ENCODE data around the gene TNS3. TPM values are rescaled to one million over a fixed set of nuclear protein-coding genes. Genes with fewer than 3 reads are reported as not detected.

The TNS3 gene
- total and polyA plus RNA-seq, 9 of the 15 experiments (the other 6 are each of a cell fraction or from before 2014, with no cell fraction given), result 0.20 TPM; not detected in 8

GRCh38 chr7:47477191-47478016 lies 104.5 kb downstream of the TNS3 start:
- Histone ChIP-seq H3K9me1 (ENCODE audit: control insufficient read depth, insufficient read depth, low read length) (no peaks in the 10 kb centered on the region), H3K79me2 (ENCODE audit: control insufficient read depth, insufficient read depth, low read length) (no peaks in the 10 kb centered on the region), H3K4me2 (ENCODE audit: insufficient read depth, low read length) (no peak overlapping the region), H3K36me3 (ENCODE audit: control insufficient read depth, insufficient read depth, low read length) (no peaks in the 10 kb centered on the region), H3K27ac (ENCODE audit: extremely low read depth, low read depth, low read length) (no peak overlapping the region), H3K4me3 (no peak overlapping the region), H3K9ac (ENCODE audit: insufficient read depth in 1 of 2, low read depth in 2 of 2, low read length in 2 of 2) (no peak overlapping the region), H3K9me3 (replicated peaks; ENCODE audit: control insufficient read depth, insufficient read depth, low read depth, low read length) (no peaks in the 10 kb centered on the region), H4K20me1 (replicated peaks; ENCODE audit: control insufficient read depth, insufficient read depth, low read length) (peaks cover 11% of the 10 kb centered on the region), H3K27me3 (ENCODE audit: control insufficient read depth in 2 of 2, insufficient read depth in 2 of 2, low read length in 2 of 2) (peaks cover 0 to 38% of the 10 kb centered on the region in 2 experiments; a peak in 3 of 5 replicates), H3K4me1 (replicated peaks in 1 of 2; ENCODE audit: control insufficient read depth in 2 of 2, insufficient read depth in 2 of 2, low read length in 2 of 2) (peaks cover 7 to 22% of the 10 kb centered on the region in 2 experiments), H2AFZ (ENCODE audit: low read depth, low read length) (no peak overlapping the region)
- DNase-seq (ENCODE audit: extremely low read depth in 1 of 4, low spot score in 3 of 4), result no peak
- 2% methylated on average over 8 of the region's 8 CpGs for WGBS (ENCODE audit: insufficient coverage, low coverage, missing lambda C conversion rate)
- BruUV-seq (replicated peaks), result no TSS peak
- intact Hi-C loops (cut with micrococcal nuclease) (no loop called here), in situ Hi-C loops (cut with MboI) (no loop called here)
- ChIA-PET CTCF (ENCODE audit: low intra/inter-chr PET ratio) (no interaction called here), POLR2A (interaction anchor here (0.7 kb wide), 1 partner anchor 253 kb away, joined by 3 read pairs; no protein-coding TSS in a partner anchor)
- no peak for TF ChIP-seq ILF3 (IDR thresholded peaks at IDR 0.05; ENCODE audit: borderline replicate concordance)
- no peak for TF ChIP-seq CHD2 (IDR thresholded peaks at IDR 0.05; ENCODE audit: low read depth, low read length)
- TF ChIP-seq ZNF146 (CRISPR knock-in tag; IDR thresholded peaks at IDR 0.05; ENCODE audit: unreplicated experiment), result no peak
- TF ChIP-seq CHCHD3 (CRISPR knock-in tag; IDR thresholded peaks at IDR 0.05), result no peak
- no peak for TF ChIP-seq ZNF766 (CRISPR knock-in tag; conservative IDR thresholded peaks at IDR 0.05)
- ATAC-seq, result no peak
- no peak for FAIRE-seq

GRCh38 chr7:47475880-47476227 lies 106.1 kb downstream of the TNS3 start:
- H3K9ac ChIP-seq (ENCODE audit: insufficient read depth in 1 of 2, low read depth in 2 of 2, low read length in 2 of 2), result no peak overlapping the region
- no peaks in the 10 kb centered on the region for H3K36me3 ChIP-seq (ENCODE audit: control insufficient read depth, insufficient read depth, low read length)
- H3K4me1 ChIP-seq (replicated peaks in 1 of 2; ENCODE audit: control insufficient read depth in 2 of 2, insufficient read depth in 2 of 2, low read length in 2 of 2), result peaks cover 6 to 14% of the 10 kb centered on the region in 2 experiments
- POLR2A ChIA-PET, result no interaction called here
- no peak overlapping the region for H3K27ac ChIP-seq (ENCODE audit: extremely low read depth, low read depth, low read length)
- no peaks in the 10 kb centered on the region for H3K9me1 ChIP-seq (ENCODE audit: control insufficient read depth, insufficient read depth, low read length)
- DNase-seq (ENCODE audit: extremely low read depth in 1 of 4, low spot score in 3 of 4) (no peak), FAIRE-seq (no peak), ATAC-seq (no peak)
- H3K9me3 ChIP-seq (replicated peaks; ENCODE audit: control insufficient read depth, insufficient read depth, low read depth, low read length), result no peaks in the 10 kb centered on the region
- CTCF ChIA-PET (ENCODE audit: low intra/inter-chr PET ratio), result no interaction called here
- peaks cover 11% of the 10 kb centered on the region; the same call in 1 of the 2 replicates for H4K20me1 ChIP-seq (replicated peaks; ENCODE audit: control insufficient read depth, insufficient read depth, low read length)
- no peaks in the 10 kb centered on the region for H3K79me2 ChIP-seq (ENCODE audit: control insufficient read depth, insufficient read depth, low read length)
- no peak overlapping the region for H3K4me2 ChIP-seq (ENCODE audit: insufficient read depth, low read length)
- in situ Hi-C loops (cut with MboI), result no loop called here
- TF ChIP-seq ZNF696 (CRISPR knock-in tag; conservative IDR thresholded peaks at IDR 0.05) (no peak), POU5F1 (IDR thresholded peaks at IDR 0.05; ENCODE audit: borderline replicate concordance, low read depth, low read length, partially characterized antibody) (no peak), HMG20A (CRISPR knock-in tag; conservative IDR thresholded peaks at IDR 0.05) (no peak), BCL6 (CRISPR knock-in tag; IDR thresholded peaks at IDR 0.05) (no peak), U2AF1 (optimal IDR thresholded peaks at IDR 0.05; ENCODE audit: low read depth, low read length) (no peak), U2AF2 (optimal IDR thresholded peaks at IDR 0.05; ENCODE audit: low read depth, low read length) (no peak), ZNF384 (IDR thresholded peaks at IDR 0.05; ENCODE audit: low read depth, low read length) (no peak)
- H3K4me3 ChIP-seq, result no peak overlapping the region
- H3K27me3 ChIP-seq (ENCODE audit: control insufficient read depth in 2 of 2, insufficient read depth in 2 of 2, low read length in 2 of 2), result peaks cover 0 to 43% of the 10 kb centered on the region in 2 experiments; a peak in 3 of 5 replicates
- H2AFZ ChIP-seq (ENCODE audit: low read depth, low read length), result no peak overlapping the region
- 3% methylated on average over 7 of the region's 7 CpGs for WGBS (ENCODE audit: insufficient coverage, low coverage, missing lambda C conversion rate)
- intact Hi-C loops (cut with micrococcal nuclease), result no loop called here
- no TSS peak for BruUV-seq (replicated peaks)
